ENCODE measurements around the gene PTPN12.
A peak's percentile ranks its signal among the peaks of the same experiment; 100 is the strongest.
"Not testable (repeated sequence)": the region's sequence is repeated elsewhere in the genome, so short reads cannot be mapped to it uniquely, and the experiment has no call there.

The PTPN12 gene

DNA sequence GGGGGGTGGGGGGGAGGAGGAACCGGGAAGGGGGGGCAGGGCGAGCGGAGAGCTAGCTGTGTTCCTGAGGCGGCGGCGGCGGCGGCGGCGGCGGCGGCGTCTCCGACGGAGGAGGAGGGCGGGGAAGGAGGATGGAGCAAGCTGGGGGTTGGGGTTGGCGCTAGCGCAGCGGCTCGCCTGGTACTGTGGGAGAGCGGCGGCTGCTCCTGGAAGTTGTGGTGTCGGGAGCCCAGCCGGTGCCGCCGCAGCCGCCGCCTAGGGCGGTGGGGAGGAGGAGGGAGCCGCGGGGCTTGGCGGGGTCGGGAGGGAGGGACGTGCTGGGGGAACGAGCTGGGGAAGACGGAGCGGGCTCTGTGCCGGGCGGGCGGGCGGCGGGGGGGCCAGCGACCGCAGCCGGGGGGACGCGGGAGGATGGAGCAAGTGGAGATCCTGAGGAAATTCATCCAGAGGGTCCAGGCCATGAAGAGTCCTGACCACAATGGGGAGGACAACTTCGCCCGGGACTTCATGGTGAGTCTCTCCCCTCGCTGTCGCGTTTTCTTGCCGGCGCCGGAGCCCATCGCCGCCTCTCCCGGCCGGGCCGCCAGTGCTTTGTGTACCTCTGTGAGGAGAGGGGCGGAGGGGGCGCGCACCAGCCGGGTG is at the start of gene PTPN12:
PTPN12 (plus strand) TSS at position 160 of the 642 bp plus-strand sequence; CDS start at position 412, 252 bp downstream.
- no peak for DNase-seq (ENCODE audit: low spot score)

DNA sequence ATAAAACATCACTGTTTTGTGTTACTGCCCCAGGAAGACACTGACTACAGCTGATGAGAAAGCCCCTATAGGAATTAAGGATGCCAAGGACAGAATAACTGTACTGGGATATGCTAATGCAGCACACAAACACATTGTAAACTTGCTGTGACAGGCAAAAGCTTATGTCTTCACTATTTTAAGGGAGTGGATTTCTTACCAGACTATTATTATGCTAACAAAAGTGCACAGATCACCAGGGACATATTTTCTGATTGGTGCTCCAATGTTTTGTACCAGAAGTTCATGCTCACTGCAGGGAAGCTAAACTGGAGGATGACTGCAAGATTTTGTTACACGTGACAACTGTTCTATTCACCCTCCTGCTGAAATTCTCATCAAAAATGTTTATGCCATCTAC is 48.1 kb upstream of the PTPN12 start:
- DNase-seq (ENCODE audit: low spot score), result no peak

DNA sequence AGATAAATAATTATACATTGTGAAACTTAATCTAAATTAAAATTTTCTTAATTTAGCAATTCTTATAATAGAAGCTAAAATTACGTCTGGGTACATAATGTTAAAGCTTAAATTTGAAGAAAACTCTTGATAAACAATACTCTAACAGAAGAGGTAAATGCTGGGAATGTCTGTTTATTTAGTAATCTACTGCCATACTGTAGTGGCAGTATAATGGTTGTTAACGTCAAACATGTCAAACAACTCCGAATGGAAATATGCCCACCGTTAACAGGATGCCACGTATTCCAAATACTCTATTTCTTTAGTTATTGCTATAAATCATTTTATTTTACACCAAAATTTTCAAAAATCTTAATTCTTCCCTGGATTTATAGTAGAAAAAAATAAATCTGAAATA is 40.0 kb upstream of the PTPN12 start:
- no peak for DNase-seq (ENCODE audit: low spot score)

GRCh38 chr7:77498659-77499379 is 38.3 kb upstream of the PTPN12 start:
- no peak for DNase-seq (ENCODE audit: low spot score)

- DNase-seq (ENCODE audit: low spot score), result no peak
Measured at GRCh38 chr7:77501192-77501515, 35.9 kb upstream of the PTPN12 start.

DNA sequence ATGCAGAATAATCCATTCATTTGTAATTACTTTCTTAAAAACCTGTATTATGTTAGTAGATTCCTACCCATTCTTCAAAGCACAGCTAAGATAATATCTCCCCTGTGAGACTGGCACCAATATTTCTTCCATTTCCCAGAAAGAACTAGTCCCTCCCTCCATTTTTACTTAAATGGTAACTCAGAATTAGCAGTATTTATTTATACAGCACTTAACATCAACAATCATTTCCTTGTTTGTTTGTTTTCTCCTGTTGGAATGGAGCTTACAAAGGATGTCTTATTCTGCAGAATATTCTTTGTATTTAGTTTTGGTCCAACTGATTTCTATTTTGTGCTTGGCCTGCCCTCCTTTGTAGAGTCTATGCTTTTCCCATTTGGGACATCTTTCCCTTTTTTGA is 32.1 kb upstream of the PTPN12 start:
- DNase-seq (ENCODE audit: low spot score), result no peak

DNA sequence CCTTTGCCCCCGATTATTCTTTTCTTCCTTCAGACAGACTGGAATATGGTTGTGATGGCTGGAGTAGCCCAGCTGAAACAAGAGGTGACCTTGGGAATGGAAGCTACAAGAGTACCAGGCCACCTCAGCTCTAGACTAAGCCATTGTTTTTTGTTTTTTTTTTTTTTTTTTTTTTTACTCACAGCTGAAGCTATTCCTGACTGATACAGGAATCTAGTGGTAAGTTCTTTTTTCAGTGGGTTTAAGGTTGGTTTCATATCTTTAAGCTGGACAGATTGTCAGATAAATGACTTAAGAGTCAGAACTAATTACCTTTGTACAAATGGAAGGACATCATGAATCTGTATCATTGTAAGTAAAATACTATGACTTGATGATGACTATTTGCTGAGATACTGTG is 30.2 kb upstream of the PTPN12 start:
- no peak for DNase-seq (ENCODE audit: low spot score)

GRCh38 chr7:77513002-77513670 is 24.0 kb upstream of the PTPN12 start:
- not testable (repeated sequence) for DNase-seq (ENCODE audit: low spot score)

- DNase-seq (ENCODE audit: low spot score), result no peak
Measured at GRCh38 chr7:77516085-77516484, 21.0 kb upstream of the PTPN12 start.

DNA sequence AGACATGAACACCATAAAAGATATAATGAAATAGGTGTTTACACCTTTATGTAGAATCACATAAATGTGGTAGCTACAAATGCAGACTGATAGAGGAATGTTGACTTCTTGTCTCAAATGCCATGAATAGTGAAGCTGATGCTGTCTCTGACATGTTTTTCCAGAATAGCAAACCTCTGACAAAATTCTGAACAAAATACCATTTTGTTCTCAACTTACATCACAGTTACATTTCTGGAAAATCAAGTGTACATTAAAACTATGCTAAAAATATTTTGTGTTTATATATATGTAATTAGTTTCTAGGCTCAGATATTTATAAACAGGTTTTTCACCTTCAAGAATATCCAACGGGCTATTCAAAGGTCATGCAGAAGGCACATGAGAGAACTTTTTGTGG is 16.8 kb upstream of the PTPN12 start:
- DNase-seq (ENCODE audit: low spot score), result no peak

GRCh38 chr7:77521537-77521936 is 15.6 kb upstream of the PTPN12 start:
- DNase-seq (ENCODE audit: low spot score), result not testable (repeated sequence)

- no peak for DNase-seq (ENCODE audit: low spot score)
Measured at GRCh38 chr7:77524731-77525130, 12.4 kb upstream of the PTPN12 start.

DNA sequence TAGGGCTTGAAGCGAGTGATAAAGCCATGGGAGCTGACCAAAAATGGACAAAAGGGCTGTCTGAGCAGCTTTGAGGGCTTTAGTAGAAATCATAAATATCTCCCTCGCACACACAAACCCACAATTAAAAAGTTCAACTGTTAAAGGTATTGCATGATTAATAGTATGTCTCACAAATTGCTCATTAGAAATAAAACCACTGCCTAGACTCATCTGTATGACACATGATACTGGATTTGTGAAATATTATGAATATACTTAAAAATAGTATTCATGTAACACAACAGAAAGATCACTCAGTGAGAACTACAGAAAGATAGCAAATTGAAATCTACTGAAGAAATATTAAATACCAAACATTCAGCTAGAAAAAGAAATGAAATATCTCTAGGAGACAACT is 11.9 kb upstream of the PTPN12 start:
- no peak for DNase-seq (ENCODE audit: low spot score)

GRCh38 chr7:77528368-77528767 is 8.7 kb upstream of the PTPN12 start:
- DNase-seq (ENCODE audit: low spot score), result no peak

DNA sequence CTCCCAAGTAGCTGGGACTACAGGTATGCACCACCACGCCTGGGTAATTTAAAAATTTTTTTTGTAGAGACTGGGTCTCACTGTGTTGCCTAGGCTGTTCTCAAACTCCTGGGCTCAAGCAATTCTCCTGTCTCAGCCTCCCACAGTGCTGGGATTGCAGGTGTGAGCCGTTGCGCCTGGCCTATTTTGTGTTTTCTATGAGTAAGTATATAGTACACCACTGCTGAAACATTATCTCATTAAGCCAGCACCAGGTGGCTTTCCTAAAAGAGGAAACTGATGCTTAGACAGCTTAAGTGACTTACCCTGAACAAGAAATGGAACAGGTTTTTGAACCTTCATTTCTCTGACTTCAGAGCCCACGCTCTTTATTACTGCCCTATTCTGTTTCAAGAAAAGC is 7.8 kb upstream of the PTPN12 start:
- no peak for DNase-seq (ENCODE audit: low spot score)

DNA sequence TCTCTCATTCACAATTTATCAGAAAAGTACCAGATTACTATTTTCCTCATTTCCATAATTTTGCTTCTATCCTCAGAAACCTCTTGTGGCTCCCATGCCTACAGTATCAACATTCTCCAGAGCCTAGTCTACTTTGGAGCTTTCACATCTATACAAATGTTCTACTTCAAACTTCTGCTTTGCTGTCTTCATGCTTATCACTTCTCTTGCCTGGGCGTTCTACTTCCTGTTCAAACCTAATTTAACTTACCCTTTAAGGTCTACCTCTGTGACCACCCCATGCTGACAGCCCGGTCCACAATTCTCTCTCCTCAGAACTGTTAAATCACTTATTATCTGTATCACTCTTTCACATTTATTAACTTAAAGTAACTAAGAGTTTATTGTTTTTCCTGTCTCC is 6.1 kb upstream of the PTPN12 start:
- no peak for DNase-seq (ENCODE audit: low spot score)

GRCh38 chr7:77532247-77532646 is 4.8 kb upstream of the PTPN12 start:
- DNase-seq (ENCODE audit: low spot score), result no peak

DNA sequence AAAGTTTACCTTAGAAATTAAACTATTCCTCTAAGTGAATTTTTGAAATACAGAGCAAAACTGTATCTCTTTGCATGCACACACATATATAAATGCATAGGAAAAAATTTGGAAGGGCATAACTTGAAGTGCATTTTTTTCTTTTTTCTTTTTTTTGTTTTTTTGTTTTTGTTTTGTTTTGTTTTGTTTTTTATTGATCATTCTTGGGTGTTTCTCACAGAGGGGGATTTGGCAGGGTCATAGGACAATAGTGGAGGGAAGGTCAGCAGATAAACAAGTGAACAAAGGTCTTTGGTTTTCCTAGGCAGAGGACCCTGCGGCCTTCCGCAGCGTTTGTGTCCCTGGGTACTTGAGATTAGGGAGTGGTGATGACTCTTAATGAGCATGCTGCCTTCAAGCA is 4.4 kb upstream of the PTPN12 start:
- not testable (repeated sequence) for DNase-seq (ENCODE audit: low spot score)

GRCh38 chr7:77534046-77534445 is 3.0 kb upstream of the PTPN12 start:
- DNase-seq (ENCODE audit: low spot score), result not testable (repeated sequence)

DNA sequence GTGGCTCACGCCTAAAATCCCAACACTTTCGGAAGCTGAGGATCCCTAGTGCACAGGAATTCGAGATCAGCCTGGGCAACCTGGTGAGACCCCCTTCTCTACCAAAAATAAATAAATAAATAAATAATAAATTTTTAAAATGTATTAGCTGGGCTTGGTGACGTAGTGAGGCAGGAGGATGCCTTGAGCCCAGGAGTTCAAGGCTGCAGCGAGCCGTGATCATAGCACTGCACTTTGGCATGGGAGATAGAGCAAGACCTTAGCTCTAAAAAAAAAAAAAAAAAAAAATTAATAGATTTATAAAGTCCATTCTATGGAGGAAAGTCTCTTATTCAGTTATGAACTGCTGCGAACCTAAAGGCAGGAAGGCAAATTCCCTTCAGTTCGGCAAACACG is 1.1 kb upstream of the PTPN12 start:
- no peak for DNase-seq (ENCODE audit: low spot score)

DNA sequence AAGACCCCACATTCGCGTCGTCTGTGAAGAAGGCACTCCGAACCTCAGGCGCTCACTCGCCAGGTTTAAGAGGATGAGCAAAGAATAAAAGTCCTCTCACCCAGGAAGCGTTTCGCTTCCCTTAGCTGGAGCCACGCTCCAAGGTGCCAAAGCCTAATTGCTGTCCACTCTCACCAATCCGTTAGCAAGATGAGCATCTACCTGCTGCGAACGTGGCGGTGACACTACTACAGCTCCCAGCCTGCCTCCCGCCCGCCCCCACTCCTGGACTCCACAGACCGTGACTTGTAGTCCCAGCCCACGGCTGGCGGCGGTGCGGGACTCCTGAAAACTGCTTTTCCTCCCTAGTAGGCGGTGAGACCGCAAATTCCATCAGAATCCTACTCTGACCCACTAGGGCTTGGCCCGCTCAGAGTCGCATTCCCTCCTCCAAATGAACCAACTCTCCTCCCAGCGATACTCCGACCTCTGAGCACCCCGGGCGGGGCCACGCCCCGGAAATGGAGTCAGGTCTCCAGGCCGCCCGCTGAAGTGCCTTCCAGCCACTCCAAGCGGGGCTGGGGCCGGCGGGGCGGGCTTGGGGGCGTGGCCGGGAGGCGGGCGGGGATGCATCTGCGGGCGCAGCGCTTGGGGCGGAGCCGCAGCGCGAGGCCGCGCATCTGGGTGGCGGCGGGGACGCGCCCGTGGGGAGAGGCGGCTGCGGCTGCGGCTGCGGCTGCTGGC is 521 bp upstream of the PTPN12 start:
- peak; percentile 97 for DNase-seq (ENCODE audit: low spot score)

DNA sequence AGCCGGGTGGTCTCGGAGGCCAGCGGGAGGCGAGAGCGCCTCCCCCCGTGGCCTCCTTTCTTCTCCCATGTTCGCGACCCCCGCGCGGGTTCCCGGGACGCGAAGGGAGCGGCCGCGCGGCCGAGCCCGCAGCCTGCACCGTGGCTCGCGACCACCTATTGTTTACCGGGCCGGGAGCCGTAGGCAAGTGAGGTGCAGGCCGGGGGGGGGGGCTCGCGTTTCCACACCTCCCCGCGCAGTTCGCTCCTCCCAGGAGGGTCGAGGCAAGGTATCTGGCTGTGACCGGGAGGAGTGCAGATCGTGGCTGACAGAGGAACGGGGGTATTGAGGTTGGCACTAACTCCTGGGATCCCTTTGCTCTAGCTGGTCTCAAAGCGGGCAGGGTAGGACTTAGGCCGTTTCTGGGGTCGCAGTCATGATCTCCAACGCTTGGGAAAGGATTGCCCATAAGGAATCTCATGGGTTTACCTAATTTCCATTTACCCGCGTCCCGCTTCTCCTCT is 734 bp downstream of the PTPN12 start:
- no peak for DNase-seq (ENCODE audit: low spot score)
